Endothelial cell of umbilical vein (primary cell): ENCODE data around the gene CAMTA1. TPM values are rescaled to one million over a fixed set of nuclear protein-coding genes. Genes with fewer than 3 reads are reported as not detected.
A peak's percentile ranks its signal among the peaks of the same experiment; 100 is the strongest.

Experiments used
- BruUV-seq: library from RNA; stranded (reverse); fragments of 400-500 nt; replicated peaks from 2 replicates; lab custom pipeline; 2021; lab: Mats Ljungman, UMichigan
- CTCF ChIA-PET: fragments of 300-600, 350-600 bp; sonication (Branson Sonifier 250); formaldehyde crosslinking; loops from one replicate; lab custom pipeline; 2021; ENCODE audit warnings: antibody characterized with exemption, inconsistent platforms; lab: Charles Lee
- POLR2A ChIA-PET: fragments of 300-600, 350-600 bp; sonication (Branson Sonifier 250); formaldehyde crosslinking; loops from one replicate; lab custom pipeline; 2021; ENCODE audit warnings: antibody characterized with exemption, inconsistent platforms; lab: Charles Lee
- DNase-seq: peaks from one replicate; pipeline ENCODE4 v3.0.0-alpha.2; 2011; ENCODE audit warnings: low read depth, low spot score
- FAIRE-seq: peaks from 2 replicates; lab custom pipeline; 2011; peaks lifted over from hg19 to GRCh38; lab: Jason Lieb, UNC
- H2AFZ ChIP-seq: 2 replicates; pipeline ENCODE4 v1.6.0; 2012; ENCODE audit warnings: low read depth, low read length, control low read depth, inconsistent platforms
- H3K27ac ChIP-seq: 2 replicates; pipeline ENCODE4 v1.5.1; 2011; ENCODE audit warnings: low read depth, mild to moderate bottlenecking, control low read depth, low read length, moderate library complexity; ENCODE audit not compliant: insufficient read depth
- H3K27me3 ChIP-seq, 2 experiments: 2 replicates each; pipeline versions ENCODE4 v1.6.0 to v1.6.1; 2011; ENCODE audit warnings: low read length in 2 of 2, mixed read lengths in 1 of 2; ENCODE audit not compliant: control insufficient read depth in 2 of 2, insufficient read depth in 2 of 2
- H3K36me3 ChIP-seq, 2 experiments: 2 replicates in 1 of 2; 3 replicates in 1 of 2; pipeline ENCODE4 v1.5.1; 2011; ENCODE audit warnings: low read length in 2 of 2, mild to moderate bottlenecking in 1 of 2, moderate library complexity in 1 of 2; ENCODE audit not compliant: control insufficient read depth in 2 of 2, insufficient read depth in 2 of 2; ENCODE audit errors: extremely low read depth in 1 of 2
- H3K4me1 ChIP-seq: 3 replicates; pipeline ENCODE4 v1.5.1; 2011; ENCODE audit warnings: mild to moderate bottlenecking, low read length; ENCODE audit not compliant: control insufficient read depth, insufficient read depth; ENCODE audit errors: extremely low read depth
- H3K4me2 ChIP-seq: 2 replicates; pipeline ENCODE4 v1.6.1; 2011; ENCODE audit warnings: low read length, control low read depth, mixed read lengths; ENCODE audit not compliant: insufficient read depth
- H3K4me3 ChIP-seq, 3 experiments: fragments of 200-600 bp in 1 of 3; sonication (generic), shearing (Covaris generic) in 1 of 3; replicated peaks in 1 of 3; 2 replicates each; pipeline ENCODE4 v1.5.1; 2011 to 2016; ENCODE audit warnings: control low read depth in 3 of 3, low read length in 3 of 3, mild to moderate bottlenecking in 2 of 3, inconsistent platforms in 1 of 3, low read depth in 1 of 3, moderate library complexity in 1 of 3; ENCODE audit not compliant: insufficient read depth in 1 of 3
- H3K79me2 ChIP-seq: 2 replicates; pipeline ENCODE4 v1.6.0; 2012; ENCODE audit warnings: low read length, inconsistent platforms; ENCODE audit not compliant: control insufficient read depth, insufficient read depth
- H3K9ac ChIP-seq: replicated peaks from 2 replicates; pipeline ENCODE3; 2011; ENCODE audit warnings: low read length, control low read depth; ENCODE audit not compliant: insufficient read depth; ENCODE audit errors: extremely low read depth
- H3K9me1 ChIP-seq: replicated peaks from 3 replicates; pipeline ENCODE4 v1.6.0; 2011; ENCODE audit warnings: mild to moderate bottlenecking, low read length; ENCODE audit not compliant: control insufficient read depth, insufficient read depth; ENCODE audit errors: extremely low read depth
- H3K9me3 ChIP-seq: replicated peaks from 2 replicates; pipeline ENCODE4 v1.5.1; 2012; ENCODE audit warnings: low read length, inconsistent platforms; ENCODE audit not compliant: control insufficient read depth, insufficient read depth
- H4K20me1 ChIP-seq: replicated peaks from 2 replicates; pipeline ENCODE3; 2011; ENCODE audit warnings: mild to moderate bottlenecking, low read length; ENCODE audit not compliant: control insufficient read depth, insufficient read depth; ENCODE audit errors: extremely low read depth
- CTCF ChIP-seq, 2 donors: IDR thresholded peaks; 1 replicate in 1 of 2; 2 replicates in 1 of 2; pipeline ENCODE4 v1.5.1; 2011; ENCODE audit warnings: low read length in 2 of 2, mild to moderate bottlenecking in 2 of 2, moderate library complexity in 2 of 2, control low read depth in 1 of 2, inconsistent platforms in 1 of 2, low read depth in 1 of 2; ENCODE audit not compliant: insufficient read depth in 1 of 2; ENCODE audit errors: extremely low read depth in 1 of 2
- EZH2 ChIP-seq: IDR thresholded peaks from 2 replicates; pipeline ENCODE4 v1.6.1; 2012; ENCODE audit warnings: borderline replicate concordance, low read depth, mild to moderate bottlenecking, moderate library complexity, low read length, inconsistent platforms; ENCODE audit not compliant: severe bottlenecking
- FOS ChIP-seq: IDR thresholded peaks from 2 replicates; pipeline ENCODE4 v1.6.1; 2011; ENCODE audit warnings: mild to moderate bottlenecking, low read length, moderate library complexity, borderline replicate concordance; ENCODE audit not compliant: insufficient read depth
- GATA2 ChIP-seq: IDR thresholded peaks from 2 replicates; pipeline ENCODE4 v1.7.0; 2011; ENCODE audit warnings: low read depth, mild to moderate bottlenecking, moderate library complexity, mixed read lengths, low read length; ENCODE audit not compliant: insufficient read length, insufficient read depth
- JUN ChIP-seq: IDR thresholded peaks from 2 replicates; pipeline ENCODE4 v1.6.1; 2011; ENCODE audit warnings: borderline replicate concordance, low read depth; ENCODE audit not compliant: insufficient read length, insufficient read depth
- MAX ChIP-seq: IDR thresholded peaks from 2 replicates; pipeline ENCODE4 v1.6.1; 2011; ENCODE audit not compliant: insufficient read depth, insufficient read length
- MYC ChIP-seq: IDR thresholded peaks from one replicate; pipeline ENCODE4 v1.6.1; 2011; ENCODE audit warnings: mild to moderate bottlenecking, low read depth, low read length
- POLR2A ChIP-seq: IDR thresholded peaks from 2 replicates; pipeline ENCODE4 v1.6.1; 2012; ENCODE audit warnings: low read depth, mild to moderate bottlenecking, control low read depth, low read length
- POLR2AphosphoS5 ChIP-seq: IDR thresholded peaks from 2 replicates; pipeline ENCODE4 v1.6.1; 2012; ENCODE audit warnings: low read depth, mild to moderate bottlenecking, control low read depth, low read length, moderate library complexity; ENCODE audit not compliant: insufficient read depth
- dilution Hi-C: fragments of 300-500 bp; cut with MboI; formaldehyde crosslinking; loops from one replicate; pipeline ENCODE4 v1.15.0; 2019; ENCODE audit warnings: low sequenced_read_pairs; ENCODE audit not compliant: extremely low pct_ligation_motif_present
- intact Hi-C: fragments of 100-400 bp; cut with micrococcal nuclease; formaldehyde crosslinking; loops from one replicate; pipeline ENCODE4 v1.10.0; 2022
- polyA plus RNA-seq, 4 experiments: library from polyadenylated mRNA; depleted of rRNA in 3 of 4; stranded (reverse) in 3 of 4; unstranded in 1 of 4; fragments of >200 nt; gene quantifications; 2 replicates each; pipeline versions ENCODE4 v1.2.1 to v1.2.3, GENCODE V29; 2011 to 2012; ENCODE audit warnings: missing spikeins in 1 of 4
- total RNA-seq: library from RNA; stranded (reverse); gene quantifications from 2 replicates; pipeline ENCODE4 v1.2.3, GENCODE V29; 2021

CAMTA1 gene
- total and polyA plus RNA-seq, 2 donors (not counting 3 experiments of a cell fraction or from before 2014, with no cell fraction given) = 50.8 to 92.7 TPM

- Histone ChIP-seq H4K20me1 (peaks cover 2% of the 10 kb centered on the region), H3K27me3 (no peaks in the 10 kb centered on the region), H3K79me2 (peaks cover 35% of the 10 kb centered on the region), H3K9ac (no peak overlapping the region), H3K36me3 (peaks cover 0 to 2% of the 10 kb centered on the region in 2 experiments), H3K27ac (no peak overlapping the region), H3K9me1 (no peaks in the 10 kb centered on the region), H3K4me2 (peak overlapping the region; percentile 76), H3K4me3 (peak overlapping the region; percentile 43 to 96 (median 64)), H2AFZ (peak overlapping the region; percentile 97), H3K9me3 (no peaks in the 10 kb centered on the region), H3K4me1 (peaks cover 12% of the 10 kb centered on the region)
- DNase-seq (no peak), FAIRE-seq (no peak)
- intact Hi-C loops (loop anchor here (10.0 kb wide), 1 partner anchor 986 kb away; the partner anchor contains the start of gene CAMTA1), dilution Hi-C loops (no loop called here)
- TF ChIP-seq CTCF (IDR thresholded peaks at IDR 0.05; ENCODE audit: extremely low read depth in 1 of 2, insufficient read depth in 1 of 2, low read depth in 1 of 2, low read length in 2 of 2) (no peak), MYC (no peak), FOS (no peak), EZH2 (no peak), POLR2AphosphoS5 (no peak), MAX (no peak), POLR2A (no peak), GATA2 (no peak), JUN (no peak)
- TSS peak; percentile 34 for BruUV-seq
- POLR2A ChIA-PET = no interaction called here
- CTCF ChIA-PET = interaction anchor here (1.0 to 1.8 kb wide), 2 partner anchors 101 to 103 kb away, joined by 3 to 7 read pairs; no protein-coding TSS in a partner anchor
Measured at GRCh38 chr1:7770669-7770996, 985.4 kb downstream of the CAMTA1 start.
